LHCN-M2 (cell line): Measurements from ENCODE around the gene SARS2. TPM values are rescaled to one million over a fixed set of nuclear protein-coding genes. Genes with fewer than 3 reads are reported as not detected.

ENCODE experiments used
- DNase-seq: peaks from one replicate; pipeline ENCODE4 v3.0.0-alpha.2; 2012; ENCODE audit warnings: low read depth
- total RNA-seq: library from RNA; depleted of rRNA; stranded (reverse); fragments of >200 nt; gene quantifications from 2 replicates; pipeline ENCODE4 v1.2.3, GENCODE V29; 2014

SARS2 gene
- total RNA-seq, 1 experiment from 2014 or later = 35.9 TPM

DNA sequence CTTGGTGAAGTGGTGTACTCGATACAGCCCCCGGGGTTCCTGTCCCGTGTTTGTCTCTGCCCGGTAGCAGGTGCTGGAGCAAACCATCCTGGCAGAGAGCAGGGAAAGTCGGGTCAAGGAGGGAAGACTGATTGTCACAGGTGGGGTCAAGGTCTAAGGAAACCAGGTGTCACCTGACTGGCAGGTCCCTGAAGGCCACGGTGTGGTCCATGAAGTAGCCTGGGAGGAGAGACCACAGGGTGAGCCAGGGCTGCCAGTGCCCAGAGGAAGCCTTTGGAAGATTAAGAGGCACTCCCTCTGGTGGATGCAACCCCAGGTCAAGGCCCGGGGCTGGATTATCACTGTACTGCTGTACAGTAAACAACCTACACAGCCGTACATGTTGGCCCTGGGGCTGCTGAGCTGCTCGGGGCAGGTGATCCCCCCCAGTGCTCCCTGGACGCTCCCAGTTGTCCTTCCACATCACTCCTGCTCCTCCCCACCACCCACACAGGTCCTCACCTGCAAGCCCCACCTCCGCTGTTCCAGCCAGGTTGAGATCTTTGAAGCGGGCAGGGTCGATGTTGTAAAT is 12.6 kb downstream of the SARS2 start:
- peak; percentile 11 for DNase-seq

DNA sequence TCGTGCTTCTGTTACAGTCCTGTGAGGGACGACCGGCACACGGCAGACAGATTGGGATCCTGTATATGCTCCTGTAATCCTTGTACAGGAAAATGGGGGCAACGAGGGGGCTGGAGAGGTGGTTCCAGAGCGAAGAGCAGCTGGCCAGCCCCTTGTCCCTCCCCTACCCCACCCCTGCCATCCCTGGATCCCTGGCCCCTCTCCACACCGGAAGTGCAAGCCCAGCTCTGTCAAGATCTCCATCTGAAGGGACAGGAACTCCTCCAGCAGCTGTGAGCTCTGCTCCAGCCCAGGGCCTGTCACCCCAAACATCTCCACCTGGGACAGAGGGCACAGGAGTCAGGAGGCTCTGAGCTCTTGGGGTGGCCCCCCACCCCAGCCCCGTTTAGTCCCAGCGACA is 13.0 kb downstream of the SARS2 start:
- no peak for DNase-seq

GRCh38 chr19:38915329-38916321 is 14.9 kb downstream of the SARS2 start:
- DNase-seq = no peak

- no peak for DNase-seq
Measured at GRCh38 chr19:38913958-38914357, 16.6 kb downstream of the SARS2 start.

DNA sequence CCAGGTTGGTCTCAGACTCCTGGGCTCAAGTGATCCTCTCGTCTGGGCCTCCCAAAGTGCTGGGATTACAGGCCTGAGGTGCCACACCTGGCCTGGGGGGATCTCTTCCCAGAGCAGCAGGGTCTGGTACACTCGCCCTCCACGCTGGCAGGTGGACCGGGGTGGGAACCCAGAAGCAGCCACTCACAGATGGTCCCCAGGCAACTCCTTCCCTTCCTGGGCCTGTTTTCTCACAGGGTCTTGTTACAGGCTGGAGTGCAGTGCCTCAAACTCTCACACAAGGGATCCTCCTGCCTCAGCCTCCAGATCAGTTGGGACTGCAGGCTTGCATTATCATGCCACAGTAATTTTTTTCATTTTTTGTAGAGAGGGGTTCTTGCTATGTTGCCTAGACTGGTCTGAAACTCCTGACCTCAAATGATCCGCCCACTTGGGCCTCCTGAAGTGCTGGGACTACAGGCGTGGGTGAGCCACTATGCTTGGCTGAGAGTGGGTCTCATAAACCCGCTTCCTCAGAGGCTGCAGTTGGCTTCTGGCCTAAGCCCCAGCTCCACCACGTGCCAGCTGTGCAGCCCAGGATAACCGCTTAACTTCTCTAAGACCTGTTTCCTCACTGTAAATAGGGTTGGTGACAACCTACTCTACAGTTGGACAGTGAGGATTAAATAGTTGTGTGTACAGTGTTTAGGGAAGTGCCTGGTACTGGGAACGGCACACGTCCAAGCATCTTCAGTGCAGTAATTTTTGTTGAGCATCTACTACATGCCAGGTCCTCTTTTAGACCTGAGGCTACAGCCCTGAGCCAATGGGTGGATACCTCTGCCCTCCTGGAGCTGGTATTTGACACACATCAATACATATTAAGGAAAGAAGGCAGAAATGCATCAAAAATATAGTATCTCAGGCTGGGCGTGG is 17.7 kb downstream of the SARS2 start:
- no peak for DNase-seq

GRCh38 chr19:38911388-38912001 is 19.1 kb downstream of the SARS2 start:
- DNase-seq = no peak

DNA sequence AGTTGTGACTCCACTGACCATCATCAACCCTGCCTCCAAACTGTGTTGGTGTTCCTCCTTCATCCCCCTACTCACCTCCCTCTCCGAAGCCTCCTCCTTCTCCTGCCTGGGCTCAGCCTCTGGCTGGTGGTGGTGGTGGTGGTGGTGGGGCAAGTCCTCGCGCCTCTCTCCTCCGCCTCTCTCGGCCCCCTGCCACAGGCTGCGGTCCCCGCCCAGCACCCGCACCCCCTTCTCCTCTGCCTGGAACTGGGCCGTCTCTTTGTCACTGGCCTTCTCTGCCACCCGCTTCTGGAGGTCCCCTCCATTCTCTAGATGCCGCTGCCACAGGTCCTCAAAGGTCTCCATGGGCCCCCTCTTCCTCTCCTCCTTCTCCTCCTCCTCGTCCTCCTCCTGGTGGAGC is 20.1 kb downstream of the SARS2 start:
- no peak for DNase-seq

DNA sequence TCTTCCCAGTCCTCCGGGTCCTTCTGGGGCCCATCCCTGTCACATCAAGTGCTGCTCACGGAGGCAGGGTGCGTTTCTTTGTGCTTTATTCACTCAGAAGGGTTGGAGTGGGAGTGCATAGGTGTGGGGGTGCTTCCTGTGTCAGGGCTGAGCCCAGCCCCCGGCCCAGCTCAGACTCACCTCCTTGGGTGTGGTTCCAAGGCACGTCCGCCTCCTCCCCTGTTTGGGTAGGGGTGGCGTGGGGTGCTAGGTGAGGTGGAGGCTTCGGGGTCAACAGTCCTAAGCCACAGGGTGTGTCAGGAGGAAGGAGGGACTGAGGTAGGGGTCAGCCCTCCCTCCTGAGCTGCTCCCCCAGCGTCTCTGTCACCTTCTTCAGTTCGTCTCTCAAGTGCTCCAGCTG is 21.7 kb downstream of the SARS2 start:
- no peak for DNase-seq

- no peak for DNase-seq
Measured at GRCh38 chr19:38907670-38908069, 22.9 kb downstream of the SARS2 start.

DNA sequence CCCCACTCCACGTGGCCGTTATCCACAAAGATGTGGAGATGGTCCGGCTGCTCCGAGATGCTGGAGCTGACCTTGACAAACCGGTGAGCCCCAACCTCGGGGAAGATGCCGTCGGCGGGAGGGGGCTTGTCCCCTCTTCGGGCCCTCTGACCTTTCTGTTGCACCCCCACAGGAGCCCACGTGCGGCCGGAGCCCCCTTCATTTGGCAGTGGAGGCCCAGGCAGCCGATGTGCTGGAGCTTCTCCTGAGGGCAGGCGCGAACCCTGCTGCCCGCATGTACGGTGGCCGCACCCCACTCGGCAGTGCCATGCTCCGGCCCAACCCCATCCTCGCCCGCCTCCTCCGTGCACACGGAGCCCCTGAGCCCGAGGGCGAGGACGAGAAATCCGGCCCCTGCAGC is 23.3 kb downstream of the SARS2 start:
- no peak for DNase-seq

DNA sequence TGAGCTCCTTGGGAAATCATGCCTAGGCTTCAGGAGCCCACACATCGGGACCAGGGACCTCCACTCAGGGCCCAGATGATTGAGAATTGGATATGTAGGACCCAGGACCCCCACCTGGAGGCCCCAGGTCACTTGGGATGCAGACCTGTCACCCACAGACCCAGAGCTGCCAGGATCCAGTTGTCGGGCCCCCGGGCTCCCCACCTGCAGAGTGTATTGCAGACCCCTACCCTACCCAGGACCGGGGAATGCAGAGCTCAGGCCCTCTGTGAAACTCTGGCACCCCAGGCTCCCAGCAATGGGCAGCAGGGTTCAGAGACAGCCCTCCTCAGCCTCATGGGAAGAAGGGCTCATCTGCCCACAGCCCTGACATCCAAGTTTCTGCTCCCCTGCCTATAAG is 24.9 kb downstream of the SARS2 start:
- no peak for DNase-seq

- DNase-seq = no peak
Measured at GRCh38 chr19:38904581-38905539, 25.7 kb downstream of the SARS2 start.

DNA sequence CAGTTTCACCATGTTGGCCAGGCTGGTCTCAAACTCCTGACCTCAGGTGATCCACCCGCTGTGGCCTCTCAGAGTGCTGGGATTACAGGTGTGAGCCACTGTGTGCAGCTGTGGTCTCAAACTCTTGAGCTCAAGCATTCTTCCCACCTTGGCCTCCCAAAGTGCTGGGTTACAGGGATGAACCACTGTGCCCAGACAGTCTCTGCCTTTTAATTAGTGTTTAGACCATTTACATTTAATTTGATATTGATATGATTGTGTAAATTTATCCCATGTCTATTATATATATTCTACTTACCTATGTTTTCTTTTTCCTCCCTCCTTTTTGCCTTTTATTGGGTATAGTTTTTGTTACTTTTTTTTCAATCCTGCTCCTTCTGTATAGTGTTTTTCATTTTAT is 28.9 kb downstream of the SARS2 start:
- DNase-seq = no peak

DNA sequence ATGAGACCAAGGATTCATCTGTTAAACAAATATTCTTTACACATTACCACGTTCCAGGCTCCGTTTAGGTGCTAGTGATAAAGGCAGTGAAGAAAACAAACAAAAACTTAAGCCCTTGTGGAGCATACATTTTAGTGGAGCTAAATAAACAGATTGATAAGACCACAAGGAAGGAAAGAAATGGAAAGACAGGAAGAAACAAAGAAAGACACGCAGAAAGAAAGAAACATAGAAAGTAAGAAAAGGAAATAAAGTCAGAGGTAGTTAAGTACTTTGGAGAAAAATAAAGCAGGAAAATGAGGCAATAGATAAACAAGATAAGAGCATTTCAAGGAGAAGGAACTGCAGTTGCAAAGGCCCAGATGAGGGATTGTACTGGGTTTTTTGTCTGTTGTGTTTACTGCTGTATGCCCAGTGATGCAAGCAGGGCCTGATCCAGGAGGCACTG is 29.8 kb downstream of the SARS2 start:
- DNase-seq = no peak

DNA sequence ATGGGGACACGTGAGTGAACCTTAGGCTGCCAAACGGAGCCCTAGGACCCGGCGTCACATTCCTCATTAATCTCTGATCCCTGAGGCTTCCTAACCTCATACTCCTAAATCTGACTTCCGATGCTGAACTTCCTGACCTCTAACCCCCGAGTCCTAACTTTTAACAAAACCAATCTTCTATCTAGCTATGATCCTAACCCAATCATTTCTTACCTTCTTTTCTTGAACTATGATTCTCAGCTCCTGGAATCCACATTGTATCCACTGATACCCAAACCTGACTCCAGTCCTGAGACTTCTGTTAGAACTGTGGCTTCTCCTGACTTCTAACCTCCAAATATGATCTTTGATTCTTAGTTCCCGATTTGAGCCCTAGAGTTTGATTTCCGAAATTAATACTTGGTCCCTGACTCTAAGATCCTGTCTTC is 30.3 kb downstream of the SARS2 start:
- DNase-seq = no peak

- peak; percentile 100 for DNase-seq
Measured at GRCh38 chr19:38899447-38900201, 30.9 kb downstream of the SARS2 start, which contains the start of the genes NFKBIB and SIRT2. NFKBIB (plus strand) TSS chr19:38899969; CDS start chr19:38900033, 64 bp downstream. SIRT2 (minus strand) TSS chr19:38899618; CDS start chr19:38899521, 97 bp downstream.

- peak; percentile 26 for DNase-seq
Measured at GRCh38 chr19:38898788-38899446, 31.6 kb downstream of the SARS2 start.

DNA sequence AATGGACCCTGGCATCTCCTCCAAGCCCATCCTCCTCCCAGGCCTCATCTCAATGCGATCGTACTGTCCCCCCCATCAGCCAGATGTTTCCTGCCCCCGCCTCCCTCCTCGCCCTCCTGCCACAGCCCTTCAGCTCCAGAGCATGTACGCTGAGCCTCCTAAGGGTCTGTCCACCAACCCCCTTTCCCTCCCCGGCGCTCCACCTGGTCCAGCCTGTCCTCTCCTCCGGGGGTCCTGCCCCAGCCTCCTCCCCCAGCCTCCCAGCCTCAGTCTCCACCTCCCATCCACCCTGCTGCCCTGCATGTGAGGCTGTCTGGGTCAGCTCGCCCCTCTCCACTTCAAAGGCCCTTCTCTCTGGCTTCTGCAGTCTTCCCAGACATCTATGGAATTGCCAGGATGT is 35.6 kb downstream of the SARS2 start:
- no peak for DNase-seq

DNA sequence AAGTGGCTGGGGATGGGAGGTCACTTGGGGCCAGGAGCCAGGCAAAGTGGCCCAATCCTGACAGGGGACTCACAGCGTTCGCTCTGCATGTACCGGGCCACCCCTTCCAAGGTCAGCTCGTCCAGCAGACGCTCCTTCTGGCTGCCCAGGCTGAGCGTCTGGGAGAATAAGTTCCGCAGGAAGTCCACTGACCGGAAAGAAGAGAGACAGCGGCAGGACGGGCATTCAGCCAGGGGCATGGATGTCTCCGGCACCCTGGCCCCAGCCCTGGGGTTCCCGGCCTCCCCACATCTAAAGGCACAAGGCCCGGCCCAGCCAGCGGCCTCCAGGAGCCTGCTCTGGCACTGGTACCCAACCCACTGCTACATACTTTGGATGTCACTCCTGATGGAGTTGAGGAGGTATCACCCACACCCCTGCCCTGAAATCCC is 37.2 kb downstream of the SARS2 start:
- no peak for DNase-seq
